ENCODE data around the gene NOLC1. TPM values are rescaled to one million over a fixed set of nuclear protein-coding genes. Genes with fewer than 3 reads are reported as not detected.
"Not testable (repeated sequence)": the region's sequence is repeated elsewhere in the genome, so short reads cannot be mapped to it uniquely, and the experiment has no call there.

Gene NOLC1
- total RNA-seq, 2 donors from 2014 or later, result 30.2 to 41.5 TPM

- intact Hi-C loops (cut with DNase I, micrococcal nuclease), result no loop called here
- ATAC-seq, result peak; percentile 80
- DNase-seq, result peak; percentile 20 to 37
Measured at GRCh38 chr10:102188298-102188940, 36.2 kb downstream of the NOLC1 start.

- DNase-seq; intact Hi-C loops (cut with DNase I, micrococcal nuclease): not testable (repeated sequence)
- ATAC-seq, result peak; percentile 64
Measured at GRCh38 chr10:102188941-102189898, 37.0 kb downstream of the NOLC1 start.

- intact Hi-C loops (cut with DNase I, micrococcal nuclease), result no loop called here
- ATAC-seq, result no peak
Measured at GRCh38 chr10:102191956-102192355, 39.8 kb downstream of the NOLC1 start.

GRCh38 chr10:102195296-102195870 lies 43.2 kb downstream of the NOLC1 start:
- no peak for DNase-seq
- intact Hi-C loops (cut with DNase I, micrococcal nuclease), result no loop called here
- ATAC-seq, result no peak

More at GRCh38 chr10:102191956-102192355, 39.8 kb downstream of the NOLC1 start:
- no peak for DNase-seq

- DNase-seq, result no peak
- intact Hi-C loops (cut with DNase I, micrococcal nuclease), result no loop called here
- ATAC-seq, result no peak
Measured at GRCh38 chr10:102196893-102197292, 44.7 kb downstream of the NOLC1 start.

- peak; percentile 63 for ATAC-seq
- no peak for DNase-seq
- intact Hi-C loops (cut with DNase I, micrococcal nuclease), result no loop called here
Measured at GRCh38 chr10:102198027-102198426, 45.8 kb downstream of the NOLC1 start.

GRCh38 chr10:102200751-102201640 lies 48.8 kb downstream of the NOLC1 start:
- intact Hi-C loops (cut with DNase I, micrococcal nuclease), result no loop called here
- DNase-seq (no peak), ATAC-seq (no peak)

- ATAC-seq (no peak), DNase-seq (no peak)
- intact Hi-C loops (cut with DNase I, micrococcal nuclease), result no loop called here
Measured at GRCh38 chr10:102202386-102202785, 50.2 kb downstream of the NOLC1 start.

- ATAC-seq (peak; percentile 83), DNase-seq (peak in 1 of 2 donors; percentile 20)
- intact Hi-C loops (cut with DNase I, micrococcal nuclease), result no loop called here
Measured at GRCh38 chr10:102208311-102209035, 56.3 kb downstream of the NOLC1 start.

GRCh38 chr10:102211615-102212299 lies 59.6 kb downstream of the NOLC1 start:
- ATAC-seq, result no peak
- intact Hi-C loops (cut with DNase I, micrococcal nuclease), result no loop called here

More at GRCh38 chr10:102211615-102212299, 59.6 kb downstream of the NOLC1 start:
- no peak for DNase-seq

Other genes starting within 250 kb of the NOLC1 start
- 10 to 100 TPM; 28.6 to 37.3 TPM for gene ARMH3, start 96.2 kb upstream of the NOLC1 start, total RNA-seq
- 10 to 100 TPM; 20.3 to 25.0 TPM for gene HPS6, start 87.0 kb upstream of the NOLC1 start, total RNA-seq
- gene LDB1, start 32.0 kb upstream of the NOLC1 start, total RNA-seq, result 10 to 100 TPM; 29.5 to 34.6 TPM
- gene PPRC1, start 19.3 kb upstream of the NOLC1 start, total RNA-seq, result 10 to 100 TPM; 14.4 to 22.1 TPM
- gene ELOVL3, start 73.9 kb downstream of the NOLC1 start, total RNA-seq, result not detected
- not detected for gene PITX3, start 89.1 kb downstream of the NOLC1 start, total RNA-seq
- gene GBF1, start 93.1 kb downstream of the NOLC1 start, total RNA-seq, result 10 to 100 TPM; 52.3 to 64.3 TPM
- 10 to 100 TPM; 17.0 to 37.6 TPM for gene NFKB2, start 243.3 kb downstream of the NOLC1 start, total RNA-seq

Data from left colon (tissue), 2 donors.